Stimulated activated CD4-positive, alpha-beta T cell treated with anti-CD3 and anti-CD28 coated beads, Interleukin-12 subunit alpha, Interleukin-12 subunit beta, amount 100 ng/mL, for 4 hours (primary cell): ENCODE results near the gene INKA2.

Source experiments
- DNase-seq: peaks from one replicate; pipeline ENCODE4 v3.0.0-alpha.2; 2020

The INKA2 gene

GRCh38 chr1:111730706-111731105 is 8.5 kb downstream of the INKA2 start:
- no peak for DNase-seq

- DNase-seq = no peak
Measured at GRCh38 chr1:111729946-111730681, 9.1 kb downstream of the INKA2 start.

- no peak for DNase-seq
Measured at GRCh38 chr1:111729271-111729921, 9.8 kb downstream of the INKA2 start.

DNA sequence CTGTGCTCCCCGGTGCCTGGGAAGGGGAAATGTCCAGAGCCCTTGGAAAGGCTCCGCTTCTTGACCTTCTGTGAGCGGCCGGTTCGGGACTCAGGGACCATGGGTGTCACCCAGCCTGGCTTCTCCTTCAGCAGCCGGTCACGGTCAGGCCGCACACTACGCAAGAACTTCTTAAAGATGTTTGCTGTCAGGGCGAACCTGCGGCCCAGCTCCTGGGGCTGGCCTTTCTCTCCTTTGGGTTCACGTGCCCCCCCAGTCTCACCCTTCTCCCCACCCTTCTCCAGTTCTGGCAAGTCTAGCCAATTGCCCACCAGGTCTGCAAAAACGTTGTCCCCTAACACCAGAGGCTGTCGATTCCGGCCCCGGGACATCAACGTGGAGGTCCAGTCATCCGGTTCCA is 12.1 kb downstream of the INKA2 start:
- DNase-seq = no peak

DNA sequence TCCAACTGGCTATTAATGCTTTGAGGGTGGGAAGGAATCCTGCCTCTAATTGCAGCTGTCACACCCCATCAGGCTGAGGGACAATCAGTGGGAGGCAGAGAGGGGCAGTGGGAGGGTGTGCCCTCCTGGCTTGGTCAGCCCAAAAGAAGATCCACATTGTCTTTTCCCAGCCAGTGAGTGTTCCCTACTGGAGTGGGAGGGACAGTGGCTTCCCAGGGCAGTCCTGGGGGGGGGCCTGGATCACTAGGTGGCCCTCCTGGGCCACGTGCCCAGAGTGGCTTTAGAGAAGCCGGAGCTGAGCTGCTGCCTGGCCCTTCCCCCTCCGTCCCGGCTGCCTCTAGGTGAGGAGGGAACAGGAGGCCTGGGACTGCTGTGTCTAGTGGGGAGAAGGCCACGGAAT is 14.0 kb downstream of the INKA2 start:
- no peak for DNase-seq

GRCh38 chr1:111723871-111724270 is 15.3 kb downstream of the INKA2 start:
- DNase-seq = no peak

DNA sequence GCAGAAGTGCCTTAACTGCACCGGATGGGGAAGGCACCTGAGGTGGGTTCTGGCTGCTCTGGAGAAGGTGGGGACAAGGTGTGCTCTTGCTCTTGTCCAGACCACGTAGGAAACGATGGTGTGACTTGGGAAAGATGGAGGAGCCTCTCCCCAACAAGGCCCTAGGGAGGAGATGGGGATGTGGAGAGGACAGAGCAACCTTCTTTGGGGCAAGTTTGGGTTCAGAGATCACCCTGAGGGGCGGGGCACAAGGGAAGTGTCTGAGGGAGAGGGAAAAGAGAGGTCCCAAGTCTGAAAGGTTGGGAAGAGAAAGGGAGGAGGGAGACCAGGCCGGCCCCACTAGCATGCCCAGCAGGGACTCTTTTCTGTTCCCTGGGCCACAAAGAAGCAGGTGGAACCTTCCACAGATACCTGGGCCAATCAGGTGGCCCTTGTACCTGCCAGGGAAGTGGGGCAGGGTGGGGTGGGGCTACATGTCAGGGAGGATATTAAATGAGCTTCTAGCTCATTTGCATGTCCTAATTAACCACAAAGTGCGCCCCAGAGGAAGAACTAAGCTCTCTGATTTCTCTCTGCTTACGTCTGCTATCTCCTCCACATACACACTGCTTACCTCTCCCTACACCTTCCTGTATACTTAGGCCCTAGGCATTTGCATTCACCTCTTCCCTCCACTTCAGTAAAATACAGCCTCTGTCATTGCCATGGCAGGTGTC is 15.9 kb downstream of the INKA2 start:
- no peak for DNase-seq

- no peak for DNase-seq
Measured at GRCh38 chr1:111720977-111721786, 18.0 kb downstream of the INKA2 start.

- no peak for DNase-seq
Measured at GRCh38 chr1:111720274-111720976, 18.8 kb downstream of the INKA2 start.

- DNase-seq = no peak
Measured at GRCh38 chr1:111719674-111720132, 19.5 kb downstream of the INKA2 start.

DNA sequence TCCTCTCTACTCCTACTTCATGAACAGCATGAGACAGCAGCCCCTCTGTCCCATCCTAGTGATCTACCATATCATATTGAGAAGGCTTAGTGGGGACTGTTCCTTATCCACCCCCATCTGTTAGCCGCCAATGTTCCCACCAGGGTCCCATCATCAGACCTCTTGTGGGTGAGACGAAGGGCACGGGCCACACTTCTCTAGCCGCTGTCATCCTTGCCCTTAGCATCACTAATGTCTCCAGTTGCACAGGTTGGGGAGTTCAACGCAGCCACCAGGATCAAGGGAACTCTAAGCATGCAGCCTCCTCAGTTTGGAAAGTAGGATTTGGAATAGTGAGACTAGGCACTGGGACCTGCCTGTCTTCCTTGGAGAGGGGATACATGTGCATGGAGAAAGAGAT is 20.1 kb downstream of the INKA2 start:
- DNase-seq = no peak

DNA sequence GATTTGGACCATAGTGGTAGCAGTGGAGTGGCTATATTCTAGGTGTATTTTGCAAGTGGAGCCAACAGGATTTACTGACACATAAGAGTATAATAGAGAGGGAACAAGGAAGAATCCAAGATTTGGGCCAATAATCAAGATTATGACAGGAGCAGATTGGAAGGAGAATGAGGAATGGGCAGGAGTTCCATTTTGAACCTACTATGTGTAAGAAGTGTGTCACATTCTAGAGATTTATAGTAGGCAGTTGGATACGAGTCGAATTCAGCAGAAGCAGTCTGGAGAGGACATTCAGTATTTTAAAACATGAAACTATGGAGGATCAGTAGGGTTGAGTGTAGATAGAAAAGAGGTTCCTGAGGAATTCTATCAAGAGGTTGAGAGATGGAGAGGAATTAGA is 21.7 kb downstream of the INKA2 start:
- no peak for DNase-seq

DNA sequence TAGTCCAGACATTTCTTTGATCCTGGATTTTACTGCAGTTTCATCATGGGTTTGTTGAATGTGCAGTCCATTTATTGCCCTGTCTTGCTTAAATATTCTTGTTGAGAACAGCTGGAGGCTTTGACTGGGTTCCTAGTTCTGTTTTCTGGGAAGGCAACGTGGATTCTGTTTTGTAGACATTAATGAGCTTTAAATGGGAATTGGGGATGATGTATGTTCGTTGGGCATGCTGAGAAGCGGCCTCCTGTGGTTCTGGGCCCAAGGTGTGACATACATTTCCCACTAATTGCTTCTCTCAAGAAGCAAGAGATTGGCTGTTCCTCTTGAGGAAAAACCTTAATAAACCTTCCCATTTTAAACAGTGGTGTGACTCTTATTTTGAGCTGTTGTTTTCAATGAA is 22.9 kb downstream of the INKA2 start:
- no peak for DNase-seq

DNA sequence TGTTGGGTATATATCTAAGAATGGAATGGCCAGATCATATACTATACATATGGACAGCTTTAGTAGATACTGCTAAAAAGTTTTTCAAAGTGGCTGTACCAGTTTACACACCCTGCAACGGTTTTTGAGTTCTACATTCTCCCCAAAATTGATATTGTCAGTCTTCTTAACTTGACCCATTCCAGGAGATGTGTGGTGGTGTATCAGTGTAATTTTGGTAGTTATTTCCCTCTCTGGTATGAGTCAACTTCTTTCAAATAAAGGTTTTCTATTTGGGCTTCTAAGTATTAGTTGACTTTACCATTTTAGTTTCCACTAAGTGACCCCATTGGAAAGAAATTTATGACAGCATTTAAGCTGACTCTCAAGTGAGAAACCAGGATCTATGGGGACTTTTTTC is 29.2 kb downstream of the INKA2 start:
- DNase-seq = no peak

DNA sequence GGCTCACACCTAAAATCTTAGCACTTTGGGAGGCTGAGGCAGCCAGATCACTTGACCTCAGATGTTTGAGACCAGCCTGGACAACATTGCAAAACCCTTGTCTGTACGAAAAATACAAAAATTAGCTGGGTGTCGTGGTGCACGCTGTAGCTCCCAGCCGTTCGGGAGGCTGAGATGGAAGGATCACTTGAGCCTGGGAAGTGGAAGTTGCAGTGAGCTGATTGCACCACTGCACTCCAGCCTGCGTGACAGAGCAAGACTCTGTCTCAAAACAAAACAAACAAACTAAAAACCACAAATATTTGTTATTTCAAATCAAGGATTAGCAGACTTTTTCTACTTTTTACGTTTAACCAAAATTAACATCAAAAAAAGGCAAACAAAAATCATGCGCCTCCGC is 31.3 kb downstream of the INKA2 start:
- DNase-seq = no peak

DNA sequence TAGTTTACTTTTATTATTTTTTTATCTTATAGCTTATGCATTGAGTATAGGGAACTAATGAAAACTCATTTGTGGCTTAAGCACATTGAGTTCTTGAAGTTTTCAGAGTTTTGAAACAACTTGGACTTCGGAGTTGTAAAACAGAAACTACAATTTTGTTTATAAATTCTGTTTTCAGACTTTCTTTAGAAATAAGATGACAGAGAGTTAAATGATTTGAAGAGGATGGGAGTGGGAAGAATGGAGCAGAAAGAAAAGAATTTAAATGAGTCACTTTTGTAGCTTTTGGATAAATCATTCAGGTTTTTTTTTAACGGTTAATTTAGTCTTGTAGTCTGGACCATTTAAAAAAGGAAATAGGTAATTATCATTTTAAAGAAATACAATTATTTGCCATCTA is 32.3 kb downstream of the INKA2 start:
- no peak for DNase-seq

DNA sequence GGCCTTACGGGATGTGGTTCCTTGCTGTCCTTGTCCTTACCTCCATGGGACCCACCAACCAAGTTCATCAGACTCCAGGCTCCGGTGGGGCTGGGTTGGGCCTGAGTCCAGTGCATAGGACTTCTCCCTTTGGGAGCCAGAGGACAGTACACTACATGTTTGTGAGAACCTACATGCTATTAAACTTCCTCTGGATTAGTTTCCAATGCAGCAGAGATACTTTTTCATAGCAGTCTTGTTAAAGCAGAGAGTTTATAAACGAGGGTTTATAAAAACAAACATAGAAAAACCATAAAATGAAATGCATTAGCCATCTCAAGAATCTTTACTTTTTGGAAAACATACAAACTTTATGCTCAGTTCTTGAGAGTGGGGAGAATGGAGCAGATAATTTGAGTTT is 33.4 kb downstream of the INKA2 start:
- no peak for DNase-seq

- no peak for DNase-seq
Measured at GRCh38 chr1:111704776-111705175, 34.4 kb downstream of the INKA2 start.

DNA sequence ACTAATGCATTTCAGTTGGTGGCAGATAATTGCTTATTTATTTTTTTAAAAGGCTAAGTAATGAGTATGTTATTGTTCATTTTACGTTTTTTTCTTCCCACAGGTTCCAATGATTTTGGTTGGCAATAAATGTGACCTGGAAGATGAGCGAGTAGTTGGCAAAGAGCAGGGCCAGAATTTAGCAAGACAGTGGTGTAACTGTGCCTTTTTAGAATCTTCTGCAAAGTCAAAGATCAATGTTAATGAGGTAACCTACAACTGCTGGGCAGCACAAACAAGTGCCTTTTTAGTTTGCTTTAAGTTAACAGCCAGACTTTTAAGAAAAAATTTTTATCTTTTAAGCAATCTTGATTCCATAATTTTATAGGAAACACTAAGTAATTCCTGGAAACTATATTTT is 35.0 kb downstream of the INKA2 start:
- no peak for DNase-seq

- DNase-seq = no peak
Measured at GRCh38 chr1:111702504-111703050, 36.6 kb downstream of the INKA2 start.

- DNase-seq = no peak
Measured at GRCh38 chr1:111699268-111699667, 39.9 kb downstream of the INKA2 start.

GRCh38 chr1:111696330-111696729 is 42.9 kb downstream of the INKA2 start:
- no peak for DNase-seq
